HG02970 (cell line): ENCODE data around the gene IQSEC1.

Experiments used
- ATAC-seq: cut with Tn5 transposase; IDR thresholded peaks from one replicate; pipeline ENCODE4 v1.9.1; 2021; ENCODE audit warnings: mild to moderate bottlenecking, moderate library complexity, moderate number of reproducible peaks; ENCODE audit not compliant: unreplicated experiment, low FRiP score

Gene IQSEC1

GRCh38 chr3:13007251-13007941 is 65.8 kb downstream of the IQSEC1 start:
- no peak for ATAC-seq

GRCh38 chr3:13006216-13006990 is 66.8 kb downstream of the IQSEC1 start:
- no peak for ATAC-seq

- no peak for ATAC-seq
Observed at GRCh38 chr3:13005301-13005700, 67.9 kb downstream of the IQSEC1 start.

DNA sequence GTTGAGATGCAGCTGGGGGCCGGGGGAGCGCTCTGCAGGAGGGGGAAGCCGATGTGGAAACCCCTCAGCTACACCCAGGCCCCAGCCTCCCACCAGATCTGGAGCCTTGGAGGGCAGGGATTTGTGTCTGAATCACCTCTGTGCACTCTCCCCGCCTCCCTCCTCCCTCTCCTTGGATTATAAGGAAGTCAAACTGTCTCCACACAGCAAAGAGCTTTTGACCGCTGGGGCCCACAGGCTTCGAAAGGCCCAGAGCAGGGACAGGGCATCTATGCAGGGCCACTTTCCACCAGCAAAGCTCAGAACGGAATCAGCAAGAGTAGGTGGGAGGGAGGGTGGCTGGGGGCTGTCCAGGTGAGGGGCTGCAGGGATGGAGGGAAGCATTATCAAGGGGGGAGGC is 68.9 kb downstream of the IQSEC1 start:
- ATAC-seq = no peak

GRCh38 chr3:13003608-13004007 is 69.6 kb downstream of the IQSEC1 start:
- ATAC-seq = no peak

DNA sequence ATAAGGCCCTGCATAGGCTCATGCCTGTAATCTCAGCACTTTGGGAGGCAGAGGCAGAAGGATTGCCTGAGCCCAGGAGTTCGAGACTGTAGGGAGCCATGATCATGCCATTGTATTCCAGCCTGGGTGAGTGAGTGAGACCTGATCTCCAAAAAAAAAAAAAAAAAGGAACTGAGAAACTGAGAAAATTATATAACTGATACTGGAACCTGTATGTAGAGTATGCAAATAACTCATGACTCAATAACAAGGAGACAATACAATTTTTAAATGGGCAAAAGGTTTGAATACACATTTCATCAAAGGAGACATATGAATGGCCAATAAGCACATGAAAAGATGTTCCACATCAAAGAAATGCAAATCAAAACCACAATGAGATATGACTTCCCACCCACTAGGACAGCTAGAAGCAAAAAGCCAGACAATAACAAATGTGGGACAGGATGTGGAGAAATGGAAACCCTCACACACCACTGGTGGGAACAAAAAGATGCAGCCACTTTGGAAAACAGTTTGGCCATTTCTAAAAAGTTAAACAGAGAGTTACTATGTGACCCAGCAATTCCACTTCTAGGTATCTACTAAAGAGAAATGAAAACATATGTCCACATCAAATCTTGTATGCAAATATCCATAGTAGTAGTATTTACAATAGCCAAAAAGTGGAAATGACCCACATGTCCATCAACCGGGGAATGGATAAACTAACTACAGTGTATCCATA is 70.7 kb downstream of the IQSEC1 start:
- ATAC-seq = peak; percentile 64

DNA sequence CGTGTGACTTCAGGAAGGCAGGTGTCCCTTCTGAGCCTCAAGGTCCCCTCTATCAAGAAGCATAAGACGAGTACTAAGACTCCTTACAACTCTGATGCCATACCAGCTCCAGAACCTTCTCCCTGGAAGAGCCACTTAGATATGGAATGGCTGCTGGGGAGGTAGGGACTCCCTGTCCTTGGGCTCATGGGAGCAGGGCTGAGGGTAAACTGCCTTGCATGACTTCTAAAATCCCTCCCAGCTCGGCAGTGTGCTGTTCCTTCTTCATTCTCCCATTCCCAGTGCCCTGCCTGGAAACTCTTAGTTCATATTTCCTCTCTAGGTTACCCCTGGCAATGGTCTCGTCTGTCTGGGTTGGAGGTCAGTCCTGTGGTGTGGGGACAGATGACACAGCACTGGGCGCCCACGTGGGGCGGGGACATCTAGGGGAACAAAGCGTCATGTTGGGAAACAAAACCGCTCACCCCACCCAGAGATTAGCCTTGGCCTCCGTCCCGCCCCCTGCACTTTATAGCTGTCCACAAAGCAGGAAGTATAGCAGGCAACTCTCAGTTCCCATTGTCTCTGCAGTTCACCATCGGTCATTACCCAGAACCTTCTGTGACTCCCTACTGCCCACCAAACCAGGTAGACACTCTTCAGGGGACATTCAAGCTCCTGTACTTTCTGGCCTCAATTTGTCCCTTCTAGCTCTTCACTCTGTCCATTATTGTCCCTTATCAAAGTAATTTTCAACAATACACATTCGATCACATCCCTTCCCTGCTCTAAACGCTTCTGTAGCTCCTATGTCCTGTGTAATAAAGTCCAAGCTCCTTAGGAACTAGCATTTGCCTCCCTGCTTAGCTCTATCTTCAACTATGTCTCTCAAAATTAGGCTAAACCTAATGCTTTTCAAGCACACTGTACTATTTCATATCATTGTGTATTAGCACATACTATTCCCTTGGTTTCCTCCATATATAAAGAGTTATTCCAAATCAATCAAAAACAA is 73.8 kb downstream of the IQSEC1 start:
- ATAC-seq = no peak

DNA sequence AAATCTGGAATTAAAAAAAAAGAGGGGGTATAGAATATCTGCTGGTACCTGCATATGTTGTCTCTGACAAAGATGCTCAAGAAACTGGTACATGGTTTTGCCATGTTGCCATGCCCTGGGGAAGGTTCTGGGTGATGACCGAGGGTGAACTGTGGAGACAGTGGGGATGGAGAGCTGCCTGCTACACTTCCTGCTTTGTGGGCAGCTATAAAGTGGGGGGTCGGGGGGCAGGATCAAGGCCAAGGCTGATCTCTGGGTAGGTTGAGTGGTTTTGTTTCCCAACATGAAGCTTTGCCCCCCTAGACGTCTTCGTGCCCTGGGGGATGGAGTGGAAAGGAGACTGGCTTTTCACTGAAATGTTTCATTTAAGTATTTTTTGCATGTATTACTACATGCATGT is 74.6 kb downstream of the IQSEC1 start:
- ATAC-seq = no peak

DNA sequence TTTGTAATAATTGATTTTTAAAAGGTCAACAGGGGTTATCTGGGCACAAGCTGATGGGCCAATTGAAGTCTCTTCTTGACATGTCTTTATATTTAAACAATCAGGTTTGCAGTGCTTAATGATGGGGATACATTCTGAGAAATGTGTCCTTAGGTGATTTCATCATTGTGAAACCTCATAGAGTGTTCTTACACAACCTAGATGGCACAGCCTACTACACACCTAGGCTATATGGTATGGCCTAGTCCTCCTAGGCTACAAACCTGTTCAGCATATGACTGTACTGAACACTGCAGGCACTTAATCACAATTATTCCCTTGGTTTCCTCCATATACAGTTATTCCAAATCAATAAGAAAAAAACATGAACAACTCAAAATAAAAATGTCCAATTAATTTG is 75.8 kb downstream of the IQSEC1 start:
- ATAC-seq = no peak

DNA sequence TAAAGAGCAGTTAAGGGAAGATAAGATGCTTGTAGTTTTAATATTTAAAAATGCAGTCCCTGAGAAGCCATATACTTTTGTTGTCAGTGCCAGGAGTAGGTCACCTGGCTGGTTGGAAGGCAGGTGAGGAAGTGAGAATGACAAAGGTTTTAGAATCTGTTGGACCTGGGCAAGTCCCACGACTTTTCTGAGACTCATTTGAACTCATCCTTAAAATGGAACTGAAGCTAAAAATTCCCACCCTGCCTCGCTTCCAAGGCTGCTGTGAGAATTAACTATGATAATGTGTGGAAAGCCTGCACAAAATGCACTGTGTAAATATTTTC is 77.1 kb downstream of the IQSEC1 start:
- ATAC-seq = no peak

DNA sequence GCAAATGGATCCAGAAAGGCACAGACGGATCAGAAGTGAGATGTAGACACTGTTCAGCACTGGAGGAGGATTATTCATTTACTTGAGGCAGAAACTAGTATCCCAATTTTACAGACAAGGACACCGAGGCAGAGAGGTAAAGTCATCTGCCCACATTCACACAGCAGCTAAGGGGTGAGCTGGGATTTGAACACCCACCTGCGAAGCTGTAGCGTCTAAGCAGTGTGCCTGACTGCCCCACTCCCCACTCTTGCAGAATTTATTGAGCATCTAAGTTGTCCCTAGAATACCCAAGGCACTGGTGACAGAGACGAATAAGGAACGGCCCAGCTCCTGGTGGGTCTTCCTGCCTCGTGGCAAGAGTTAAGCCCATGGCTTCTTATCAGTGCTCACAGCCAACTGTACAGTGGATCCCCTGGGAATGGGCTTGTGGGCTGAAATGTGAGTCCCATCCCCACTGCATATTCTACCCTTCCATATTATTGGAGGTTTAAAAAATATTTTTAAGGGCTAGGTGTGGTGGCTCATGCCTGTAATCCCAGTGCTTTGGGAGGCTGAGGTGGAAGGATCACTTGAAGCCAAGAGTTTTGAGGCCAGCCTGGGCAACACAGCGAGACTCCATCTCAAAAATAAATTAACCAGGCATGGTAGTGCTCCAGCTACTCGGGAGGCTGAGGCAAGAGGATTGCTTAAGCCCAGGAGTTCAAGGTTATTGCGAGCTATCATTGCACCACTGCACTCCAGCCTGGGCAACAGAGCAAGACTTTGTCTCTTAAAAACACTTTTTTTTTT is 77.6 kb downstream of the IQSEC1 start:
- ATAC-seq = no peak

DNA sequence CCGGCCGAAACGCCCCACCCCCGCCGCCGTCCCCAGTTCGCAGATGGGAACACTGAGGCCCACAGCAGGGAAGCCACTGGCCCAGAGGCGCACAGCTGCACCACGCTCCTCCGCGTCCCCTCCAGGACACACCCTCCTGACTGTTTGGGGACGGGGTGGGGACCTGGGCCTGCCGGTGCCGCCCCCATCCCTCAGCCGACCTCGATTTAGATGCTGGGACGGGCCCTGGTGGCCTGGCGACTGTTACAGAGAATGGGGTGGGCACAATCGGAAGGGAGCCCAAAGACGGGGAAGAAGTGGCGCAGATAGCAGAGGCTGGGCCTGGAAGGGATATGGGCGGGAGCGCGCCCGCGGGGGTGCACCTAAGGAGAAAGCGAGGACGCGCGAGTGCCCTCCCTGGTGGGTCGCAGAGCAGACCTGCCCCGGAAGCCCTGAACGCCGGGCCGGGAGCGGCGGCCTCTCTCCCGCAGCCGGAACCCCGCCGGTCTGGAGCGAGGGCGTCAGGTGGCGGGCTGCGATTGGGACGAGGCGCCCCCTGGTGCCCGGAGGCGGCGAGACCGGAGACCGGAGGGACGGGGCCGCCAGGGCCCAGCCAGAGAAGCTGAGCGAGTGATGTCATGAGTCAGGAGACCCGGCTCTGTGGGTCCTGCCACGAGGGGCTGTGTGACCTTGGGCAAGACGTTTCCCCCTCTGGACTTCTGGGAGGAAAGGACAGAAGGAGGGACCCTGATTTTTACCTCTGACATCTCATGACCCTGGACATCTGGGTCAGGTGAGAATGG is 78.4 kb downstream of the IQSEC1 start:
- peak; percentile 63 for ATAC-seq

DNA sequence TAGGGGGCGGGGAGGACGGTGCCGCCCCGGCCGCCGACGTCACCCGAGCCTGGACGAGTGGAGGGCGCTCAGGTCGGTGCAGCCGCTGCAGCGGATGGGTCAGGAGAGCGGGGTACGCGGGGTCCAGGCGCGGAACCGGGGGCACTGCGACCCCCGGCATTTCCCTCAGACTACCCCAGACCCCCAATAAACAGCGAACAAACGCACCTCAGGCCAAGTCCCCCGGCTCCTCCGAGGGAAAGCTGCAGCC is 78.9 kb downstream of the IQSEC1 start:
- ATAC-seq = no peak

DNA sequence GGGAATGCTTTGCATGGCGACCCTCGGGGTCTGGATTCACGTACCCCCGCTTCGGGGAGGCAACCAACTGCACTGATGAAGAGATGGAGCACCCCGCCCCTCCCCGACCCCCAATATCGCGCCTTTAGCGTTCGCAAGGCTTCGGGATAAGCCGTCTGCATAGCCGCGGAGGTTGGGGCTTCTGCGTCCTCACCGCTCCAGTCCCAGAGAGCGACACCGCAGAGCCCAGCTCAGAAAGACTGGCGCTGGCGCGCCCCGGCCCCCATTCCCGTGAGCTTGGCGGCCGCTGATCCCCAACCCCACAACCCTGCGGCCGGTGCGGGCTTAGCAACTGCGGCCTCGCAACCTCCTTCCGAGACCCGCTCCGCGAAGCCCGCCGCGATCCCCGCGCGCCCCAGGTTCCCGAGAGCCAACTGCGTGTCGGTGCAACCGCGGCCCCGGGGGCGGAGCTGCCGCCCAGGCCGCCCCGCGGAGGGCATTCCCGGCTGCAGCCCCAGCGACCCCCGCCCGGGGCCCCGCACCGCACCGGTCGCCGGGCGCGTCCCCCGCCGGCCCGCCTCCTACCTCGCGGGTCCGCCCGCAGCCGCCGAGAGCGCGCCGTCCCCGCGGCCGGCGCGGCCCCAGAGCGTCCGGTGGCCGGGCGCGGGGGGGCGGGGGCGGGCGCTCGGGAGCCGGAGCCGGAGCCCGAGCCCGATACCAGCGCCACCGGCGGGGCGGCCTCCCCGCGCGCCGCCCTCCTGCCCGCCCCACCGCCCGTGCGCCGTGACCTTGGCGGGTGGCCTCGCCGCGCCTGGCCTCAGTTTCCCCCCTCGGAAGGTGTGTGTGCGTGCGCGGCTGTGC is 79.5 kb downstream of the IQSEC1 start:
- ATAC-seq = no peak

DNA sequence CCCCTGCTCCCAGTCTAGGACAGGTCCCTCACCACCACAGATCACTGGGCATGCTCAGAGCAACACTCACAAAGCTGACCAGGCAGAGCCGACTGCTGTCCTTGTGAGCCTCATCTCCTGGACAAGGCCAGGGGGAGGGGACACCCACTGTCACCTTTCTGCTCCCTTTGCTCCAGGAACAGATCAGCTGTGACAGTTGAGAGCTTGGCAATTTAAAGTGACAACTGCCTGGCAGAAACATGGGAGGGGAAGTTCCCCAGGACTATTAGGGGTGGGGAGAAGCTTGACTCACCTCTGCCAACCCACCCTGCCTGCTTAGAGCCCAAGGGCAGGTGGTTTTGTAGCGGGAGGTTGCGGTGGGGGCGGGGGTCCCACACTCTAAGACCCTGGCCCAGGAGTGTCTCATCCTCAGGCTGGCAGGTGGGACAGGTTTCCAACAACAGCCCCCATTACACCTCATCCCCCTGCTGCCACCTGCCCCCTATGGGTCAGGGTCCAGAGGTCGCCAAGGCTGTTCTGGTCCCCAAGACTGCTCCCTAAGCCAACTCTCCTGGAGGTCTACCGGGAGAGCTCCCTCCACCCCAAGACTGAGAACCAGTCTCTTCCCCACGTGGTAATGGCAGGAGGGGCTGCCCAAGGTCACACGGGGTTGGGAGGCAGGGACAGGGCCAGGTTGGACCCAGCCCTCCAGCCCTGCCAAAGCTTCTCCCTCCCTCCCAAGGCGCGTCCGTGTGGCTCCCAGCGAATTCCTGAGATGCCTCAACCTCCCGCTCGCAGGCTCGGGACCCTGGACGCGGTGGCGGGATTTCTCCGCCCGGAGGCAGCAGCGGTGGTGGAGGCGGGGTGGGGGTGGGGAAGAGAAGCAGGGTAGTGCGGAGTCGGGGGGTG is 80.4 kb downstream of the IQSEC1 start:
- ATAC-seq = no peak

DNA sequence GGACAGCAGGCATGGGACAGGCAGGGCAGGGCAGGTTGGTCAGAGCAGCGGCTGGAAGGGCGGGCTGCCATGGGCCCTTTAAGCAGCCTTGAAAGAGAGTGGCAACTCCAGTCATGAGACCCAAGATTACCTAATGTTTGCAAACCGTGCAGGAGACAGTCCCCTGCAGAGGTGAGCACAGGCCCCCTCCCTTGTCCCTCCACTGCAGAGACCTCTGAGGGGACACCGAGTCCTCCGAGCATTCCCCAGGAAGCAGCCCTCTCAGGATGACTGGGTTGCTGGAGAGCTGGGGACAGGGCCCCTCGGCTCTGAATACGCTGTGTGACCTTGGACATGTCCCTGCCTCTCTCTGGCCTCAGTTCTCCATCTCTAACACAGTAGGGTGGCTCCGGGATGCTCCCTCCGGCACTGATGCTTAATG is 81.4 kb downstream of the IQSEC1 start:
- no peak for ATAC-seq

GRCh38 chr3:12991481-12991837 is 81.8 kb downstream of the IQSEC1 start:
- ATAC-seq = no peak
